ENCODE data around the gene PCSK5. TPM values are rescaled to one million over a fixed set of nuclear protein-coding genes. Genes with fewer than 3 reads are reported as not detected.

The PCSK5 gene
- total RNA-seq, 5 donors from 2014 or later (not counting 1 experiment from before 2014, with no cell fraction given), result 9.1 to 24.1 (median 12.7) TPM

- Histone ChIP-seq H3K4me1 (ENCODE audit: control insufficient read depth in 1 of 2, extremely low read depth in 1 of 2, insufficient read depth in 2 of 2, low read length in 2 of 2) (no peaks in the 10 kb centered on the region), H3K4me3 (ENCODE audit: control insufficient read depth in 1 of 2, extremely low read depth in 1 of 2, low read length in 1 of 2) (no peak overlapping the region), H3K36me3 (ENCODE audit: control insufficient read depth in 2 of 2, extremely low read depth in 1 of 2, insufficient read depth in 1 of 2, low read length in 1 of 2) (peaks cover 4 to 19% of the 10 kb centered on the region in 2 donors), H3K27me3 (replicated peaks in 1 of 2; ENCODE audit: control insufficient read depth in 2 of 2, extremely low read depth in 1 of 2, insufficient read depth in 2 of 2, low read length in 1 of 2) (no peaks in the 10 kb centered on the region), H3K27ac (ENCODE audit: low read length) (no peak overlapping the region), H3K9me3 (no peaks in the 10 kb centered on the region)
- Mint-ChIP-seq H3K4me3 (no peak overlapping the region), H3K27me3 (no peaks in the 10 kb centered on the region), H3K4me1 (no peaks in the 10 kb centered on the region), H3K27ac (no peak overlapping the region), H3K9me3 (no peaks in the 10 kb centered on the region), H3K36me3 (peaks cover 42% of the 10 kb centered on the region)
- DNase-seq, result no peak
- WGBS (ENCODE audit: insufficient coverage), result 92% methylated on average over 7 of the region's 7 CpGs
- ChIA-PET POLR2A (no interaction called here), CTCF (no interaction called here)
- ATAC-seq (replicated peaks in 1 of 4), result no peak
These were observed 268.2 kb downstream of the PCSK5 start for GRCh38 chr9:76158713-76159112.

- H3K27ac ChIP-seq (ENCODE audit: low read length), result no peak overlapping the region
- DNase-seq, result no peak
- no peak for ATAC-seq (replicated peaks in 1 of 4)
- ChIA-PET CTCF (no interaction called here), POLR2A (no interaction called here)
- Mint-ChIP-seq H3K27me3 (no peaks in the 10 kb centered on the region), H3K27ac (no peak overlapping the region), H3K9me3 (no peaks in the 10 kb centered on the region), H3K4me1 (no peaks in the 10 kb centered on the region), H3K36me3 (peaks cover 42% of the 10 kb centered on the region), H3K4me3 (no peak overlapping the region)
- 100% methylated on average over 1 of the region's 11 CpGs for WGBS (ENCODE audit: insufficient coverage)
- no peaks in the 10 kb centered on the region for H3K4me1 ChIP-seq (ENCODE audit: control insufficient read depth in 1 of 2, extremely low read depth in 1 of 2, insufficient read depth in 2 of 2, low read length in 2 of 2)
- H3K27me3 ChIP-seq (replicated peaks in 1 of 2; ENCODE audit: control insufficient read depth in 2 of 2, extremely low read depth in 1 of 2, insufficient read depth in 2 of 2, low read length in 1 of 2), result no peaks in the 10 kb centered on the region
- peaks cover 4 to 22% of the 10 kb centered on the region in 2 donors for H3K36me3 ChIP-seq (ENCODE audit: control insufficient read depth in 2 of 2, extremely low read depth in 1 of 2, insufficient read depth in 1 of 2, low read length in 1 of 2)
- H3K9me3 ChIP-seq, result no peaks in the 10 kb centered on the region
- no peak overlapping the region for H3K4me3 ChIP-seq (ENCODE audit: control insufficient read depth in 1 of 2, extremely low read depth in 1 of 2, low read length in 1 of 2)
These were observed 268.9 kb downstream of the PCSK5 start for GRCh38 chr9:76159293-76159926.

- Histone ChIP-seq H3K4me1 (ENCODE audit: control insufficient read depth in 1 of 2, extremely low read depth in 1 of 2, insufficient read depth in 2 of 2, low read length in 2 of 2) (no peaks in the 10 kb centered on the region), H3K9me3 (no peaks in the 10 kb centered on the region), H3K4me3 (ENCODE audit: control insufficient read depth in 1 of 2, extremely low read depth in 1 of 2, low read length in 1 of 2) (no peak overlapping the region), H3K27me3 (replicated peaks in 1 of 2; ENCODE audit: control insufficient read depth in 2 of 2, extremely low read depth in 1 of 2, insufficient read depth in 2 of 2, low read length in 1 of 2) (no peaks in the 10 kb centered on the region), H3K27ac (ENCODE audit: low read length) (no peak overlapping the region), H3K36me3 (ENCODE audit: control insufficient read depth in 2 of 2, extremely low read depth in 1 of 2, insufficient read depth in 1 of 2, low read length in 1 of 2) (peaks cover 4 to 22% of the 10 kb centered on the region in 2 donors)
- H3K9me3 Mint-ChIP-seq, result no peaks in the 10 kb centered on the region
- H3K4me1 Mint-ChIP-seq, result no peaks in the 10 kb centered on the region
- POLR2A ChIA-PET, result no interaction called here
- no peak for ATAC-seq (replicated peaks in 1 of 4)
- no peak for DNase-seq
- CTCF ChIA-PET, result interaction anchor here in 1 of 2 donors (0.7 kb wide), 1 partner anchor 959 kb away, joined by 4 read pairs; no protein-coding TSS in a partner anchor
- no peaks in the 10 kb centered on the region for H3K27me3 Mint-ChIP-seq
- WGBS (ENCODE audit: insufficient coverage), result no CpG with 5 or more reads among the region's 5 CpGs
- H3K27ac Mint-ChIP-seq, result no peak overlapping the region
- H3K36me3 Mint-ChIP-seq, result peaks cover 42% of the 10 kb centered on the region
- no peak overlapping the region for H3K4me3 Mint-ChIP-seq
These were observed 270.6 kb downstream of the PCSK5 start for GRCh38 chr9:76161106-76161505.

- H3K9me3 Mint-ChIP-seq, result no peaks in the 10 kb centered on the region
- ChIA-PET POLR2A (no interaction called here), CTCF (interaction anchor here in 1 of 2 donors (0.7 kb wide), 1 partner anchor 960 kb away, joined by 4 read pairs; no protein-coding TSS in a partner anchor)
- Histone ChIP-seq H3K27ac (ENCODE audit: low read length) (no peak overlapping the region), H3K27me3 (replicated peaks in 1 of 2; ENCODE audit: control insufficient read depth in 2 of 2, extremely low read depth in 1 of 2, insufficient read depth in 2 of 2, low read length in 1 of 2) (no peaks in the 10 kb centered on the region), H3K4me1 (ENCODE audit: control insufficient read depth in 1 of 2, extremely low read depth in 1 of 2, insufficient read depth in 2 of 2, low read length in 2 of 2) (no peaks in the 10 kb centered on the region), H3K4me3 (ENCODE audit: control insufficient read depth in 1 of 2, extremely low read depth in 1 of 2, low read length in 1 of 2) (no peak overlapping the region), H3K36me3 (ENCODE audit: control insufficient read depth in 2 of 2, extremely low read depth in 1 of 2, insufficient read depth in 1 of 2, low read length in 1 of 2) (peaks cover 4 to 22% of the 10 kb centered on the region in 2 donors), H3K9me3 (no peaks in the 10 kb centered on the region)
- ATAC-seq (replicated peaks in 1 of 4), result no peak
- peaks cover 41% of the 10 kb centered on the region for H3K36me3 Mint-ChIP-seq
- no peak for DNase-seq
- H3K4me1 Mint-ChIP-seq, result peaks cover 0 to 4% (median 2%) of the 10 kb centered on the region in 3 donors
- H3K4me3 Mint-ChIP-seq, result no peak overlapping the region
- 86% methylated on average over 7 of the region's 13 CpGs for WGBS (ENCODE audit: insufficient coverage)
- no peaks in the 10 kb centered on the region for H3K27me3 Mint-ChIP-seq
- H3K27ac Mint-ChIP-seq, result no peak overlapping the region
These were observed 271.1 kb downstream of the PCSK5 start for GRCh38 chr9:76161541-76161940.

- Mint-ChIP-seq H3K4me3 (no peak overlapping the region), H3K36me3 (peaks cover 40% of the 10 kb centered on the region), H3K9me3 (no peaks in the 10 kb centered on the region), H3K4me1 (peaks cover 0 to 4% (median 2%) of the 10 kb centered on the region in 3 donors), H3K27me3 (no peaks in the 10 kb centered on the region), H3K27ac (no peak overlapping the region)
- Histone ChIP-seq H3K27me3 (replicated peaks in 1 of 2; ENCODE audit: control insufficient read depth in 2 of 2, extremely low read depth in 1 of 2, insufficient read depth in 2 of 2, low read length in 1 of 2) (no peaks in the 10 kb centered on the region), H3K4me1 (ENCODE audit: control insufficient read depth in 1 of 2, extremely low read depth in 1 of 2, insufficient read depth in 2 of 2, low read length in 2 of 2) (no peaks in the 10 kb centered on the region), H3K27ac (ENCODE audit: low read length) (no peak overlapping the region), H3K36me3 (ENCODE audit: control insufficient read depth in 2 of 2, extremely low read depth in 1 of 2, insufficient read depth in 1 of 2, low read length in 1 of 2) (peaks cover 4 to 22% of the 10 kb centered on the region in 2 donors), H3K9me3 (no peaks in the 10 kb centered on the region), H3K4me3 (ENCODE audit: control insufficient read depth in 1 of 2, extremely low read depth in 1 of 2, low read length in 1 of 2) (no peak overlapping the region)
- DNase-seq, result no peak
- ChIA-PET POLR2A (no interaction called here), CTCF (no interaction called here)
- WGBS (ENCODE audit: insufficient coverage), result 100% methylated on average over 4 of the region's 4 CpGs
- ATAC-seq (replicated peaks in 1 of 4), result no peak
These were observed 271.7 kb downstream of the PCSK5 start for GRCh38 chr9:76162086-76162730.

DNA sequence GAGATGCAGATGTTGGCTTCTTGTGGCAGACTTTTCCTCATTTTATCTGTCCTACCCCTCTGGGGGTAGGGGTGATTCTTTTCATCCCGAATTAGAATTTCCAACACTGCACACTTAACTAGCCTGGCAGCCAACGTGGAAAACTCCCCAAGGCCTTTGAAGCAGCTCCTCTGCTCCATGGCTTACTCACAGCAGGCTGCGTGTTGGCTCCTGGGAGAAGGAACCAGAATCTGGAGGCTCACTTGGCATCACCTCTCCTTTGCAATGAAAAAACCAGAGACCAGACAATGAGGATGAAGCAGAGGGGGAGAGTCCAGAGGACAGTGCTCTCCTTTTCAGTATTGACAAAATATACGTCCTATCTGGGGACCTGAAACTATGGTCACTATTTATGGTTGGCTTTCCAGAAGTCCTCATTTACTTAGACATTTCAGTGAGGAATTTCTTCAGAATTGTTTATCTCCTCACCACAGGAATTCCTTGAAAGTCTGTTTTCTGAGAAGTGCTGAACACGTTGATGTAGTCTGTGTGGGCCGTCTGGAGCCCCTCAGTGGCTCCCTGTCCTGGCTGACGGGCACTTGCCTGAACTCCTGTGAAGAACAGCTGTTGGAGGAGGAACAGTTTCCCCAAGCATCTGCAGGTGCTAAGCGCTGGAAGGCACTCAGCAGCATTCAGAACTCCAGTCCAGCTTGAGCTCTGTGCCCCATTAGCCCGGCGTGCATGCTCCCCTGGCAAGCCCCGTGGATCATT, 272.5 kb downstream of the PCSK5 start:
- Histone ChIP-seq H3K27ac (ENCODE audit: low read length) (no peak overlapping the region), H3K4me3 (ENCODE audit: control insufficient read depth in 1 of 2, extremely low read depth in 1 of 2, low read length in 1 of 2) (no peak overlapping the region), H3K9me3 (no peaks in the 10 kb centered on the region), H3K4me1 (ENCODE audit: control insufficient read depth in 1 of 2, extremely low read depth in 1 of 2, insufficient read depth in 2 of 2, low read length in 2 of 2) (no peaks in the 10 kb centered on the region), H3K27me3 (replicated peaks in 1 of 2; ENCODE audit: control insufficient read depth in 2 of 2, extremely low read depth in 1 of 2, insufficient read depth in 2 of 2, low read length in 1 of 2) (no peaks in the 10 kb centered on the region), H3K36me3 (ENCODE audit: control insufficient read depth in 2 of 2, extremely low read depth in 1 of 2, insufficient read depth in 1 of 2, low read length in 1 of 2) (peaks cover 4 to 22% of the 10 kb centered on the region in 2 donors)
- DNase-seq (no peak), ATAC-seq (replicated peaks in 1 of 4) (no peak)
- H3K4me1 Mint-ChIP-seq, result peaks cover 0 to 4% (median 2%) of the 10 kb centered on the region in 3 donors
- ChIA-PET CTCF (interaction anchor here in 1 of 2 donors (0.6 kb wide), 2 partner anchors 66 to 1086 kb away, joined by 3 to 4 read pairs; no protein-coding TSS in a partner anchor), POLR2A (interaction anchor here in 1 of 2 donors (0.5 to 0.7 kb wide), 2 partner anchors 19 to 122 kb away, joined by 3 to 6 read pairs; no protein-coding TSS in a partner anchor)
- H3K27me3 Mint-ChIP-seq, result no peaks in the 10 kb centered on the region
- no peak overlapping the region for H3K4me3 Mint-ChIP-seq
- WGBS (ENCODE audit: insufficient coverage), result 84% methylated on average over 5 of the region's 11 CpGs
- peaks cover 43% of the 10 kb centered on the region for H3K36me3 Mint-ChIP-seq
- no peak overlapping the region for H3K27ac Mint-ChIP-seq
- H3K9me3 Mint-ChIP-seq, result no peaks in the 10 kb centered on the region
